Stimulated activated naive CD8-positive, alpha-beta T cell treated with anti-CD3 and anti-CD28 coated beads, Interleukin-15, Interleukin-2, amounts not matched to agents 100 ng/mL and 50 ng/mL, for 24 hours (primary cell): Measurements from ENCODE around the gene CCZ1B.
A peak's percentile ranks its signal among the peaks of the same experiment; 100 is the strongest.
"Not testable (repeated sequence)": the region's sequence is repeated elsewhere in the genome, so short reads cannot be mapped to it uniquely, and the experiment has no call there.

Experiments used
- H3K27ac Mint-ChIP-seq: one replicate; pipeline ENCODE4 v1.8.0; 2021; ENCODE audit warnings: mild to moderate bottlenecking, mixed read lengths
- H3K27me3 Mint-ChIP-seq: one replicate; pipeline ENCODE4 v1.8.0; 2021; ENCODE audit warnings: mixed read lengths
- H3K36me3 Mint-ChIP-seq: one replicate; pipeline ENCODE4 v1.8.0; 2021; ENCODE audit warnings: low read depth, mixed read lengths
- H3K4me1 Mint-ChIP-seq: one replicate; pipeline ENCODE4 v1.8.0; 2021; ENCODE audit warnings: low read depth, mixed read lengths
- H3K4me3 Mint-ChIP-seq: one replicate; pipeline ENCODE4 v1.8.0; 2021; ENCODE audit warnings: mild to moderate bottlenecking, mixed read lengths
- H3K9me3 Mint-ChIP-seq: one replicate; pipeline ENCODE4 v1.8.0; 2021; ENCODE audit warnings: mixed read lengths

Gene CCZ1B

DNA sequence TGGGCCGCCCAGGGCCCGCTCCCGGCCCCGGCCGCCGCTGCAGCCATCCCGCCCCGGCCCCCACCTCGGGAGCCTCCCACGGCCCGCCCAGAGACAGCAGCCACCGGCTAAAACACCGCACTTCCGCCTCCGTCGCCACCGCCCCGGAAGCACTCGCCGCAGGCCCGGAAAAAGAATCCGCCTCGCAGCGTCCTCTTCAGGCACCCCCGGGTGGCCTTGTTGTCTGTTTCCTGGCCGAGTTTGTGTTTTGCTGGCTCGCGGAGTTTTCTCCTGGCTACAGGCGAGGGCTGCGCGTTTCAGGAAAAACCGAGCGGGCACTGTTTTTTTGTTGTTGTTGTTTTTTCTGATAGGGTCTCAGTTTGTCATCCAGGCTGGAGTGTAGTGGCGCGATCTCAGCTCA is at the start of gene CCZ1B:
Gene CCZ1B (minus strand): TSS at position 125 of the 400 bp plus-strand sequence. CDS start 78 bp downstream, at position 47.
- H3K9me3 Mint-ChIP-seq, H3K27me3 Mint-ChIP-seq, H3K36me3 Mint-ChIP-seq: not testable (repeated sequence)
- Mint-ChIP-seq H3K27ac (peak within 1 kb of the TSS; percentile 94), H3K4me3 (peak within 1 kb of the TSS; percentile 93), H3K4me1 (peaks cover 11% of the 10 kb centered on the region)

DNA sequence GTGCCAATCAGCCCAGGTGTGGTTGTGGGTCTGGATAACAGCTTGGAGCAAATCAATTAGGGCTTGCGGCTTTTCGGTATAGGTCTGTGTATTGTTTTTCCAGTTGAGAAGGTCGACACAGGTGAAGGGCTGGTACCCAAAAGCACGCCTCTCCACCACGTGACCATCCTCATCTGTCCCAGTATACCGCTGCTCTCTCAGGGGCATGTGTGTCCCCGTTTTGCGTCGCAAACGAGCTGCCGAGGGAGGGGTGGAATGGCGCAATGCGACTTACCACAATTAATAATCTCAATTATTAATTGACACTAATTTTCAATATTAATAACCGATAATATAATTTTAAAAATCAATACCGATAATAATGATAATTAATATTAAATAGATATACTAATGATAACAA is 48.9 kb upstream of the CCZ1B start:
- H3K9me3 Mint-ChIP-seq, H3K27me3 Mint-ChIP-seq, H3K4me1 Mint-ChIP-seq, H3K4me3 Mint-ChIP-seq, H3K27ac Mint-ChIP-seq, H3K36me3 Mint-ChIP-seq: not testable (repeated sequence)

GRCh38 chr7:6872246-6872945 is 46.3 kb upstream of the CCZ1B start:
- H3K4me3 Mint-ChIP-seq, H3K27me3 Mint-ChIP-seq, H3K36me3 Mint-ChIP-seq, H3K27ac Mint-ChIP-seq, H3K9me3 Mint-ChIP-seq, H3K4me1 Mint-ChIP-seq: not testable (repeated sequence)

GRCh38 chr7:6871421-6872144 is 45.5 kb upstream of the CCZ1B start:
- H3K36me3 Mint-ChIP-seq, H3K27me3 Mint-ChIP-seq, H3K4me1 Mint-ChIP-seq, H3K4me3 Mint-ChIP-seq, H3K27ac Mint-ChIP-seq, H3K9me3 Mint-ChIP-seq: not testable (repeated sequence)

DNA sequence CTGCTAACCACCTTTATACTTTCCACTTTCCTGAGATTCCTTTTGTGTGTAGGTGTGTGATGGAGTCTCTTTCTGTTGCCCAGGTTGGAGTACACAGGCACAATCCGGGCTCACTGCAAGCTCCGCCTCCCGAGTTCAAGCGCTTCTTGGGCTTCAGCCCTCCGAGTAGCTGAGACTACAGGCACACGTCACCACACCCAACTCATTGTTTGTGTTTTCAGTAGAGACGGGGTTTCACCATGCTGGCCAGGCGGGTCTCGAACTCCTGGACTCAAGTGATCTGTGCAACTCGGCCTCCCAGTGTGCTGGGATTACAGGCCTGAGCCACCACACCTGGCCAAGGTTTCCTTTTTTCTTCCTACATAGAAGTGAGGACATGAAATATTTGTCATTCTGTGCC is 38.7 kb upstream of the CCZ1B start:
- H3K36me3 Mint-ChIP-seq, H3K9me3 Mint-ChIP-seq, H3K4me1 Mint-ChIP-seq, H3K27me3 Mint-ChIP-seq, H3K27ac Mint-ChIP-seq, H3K4me3 Mint-ChIP-seq: not testable (repeated sequence)

DNA sequence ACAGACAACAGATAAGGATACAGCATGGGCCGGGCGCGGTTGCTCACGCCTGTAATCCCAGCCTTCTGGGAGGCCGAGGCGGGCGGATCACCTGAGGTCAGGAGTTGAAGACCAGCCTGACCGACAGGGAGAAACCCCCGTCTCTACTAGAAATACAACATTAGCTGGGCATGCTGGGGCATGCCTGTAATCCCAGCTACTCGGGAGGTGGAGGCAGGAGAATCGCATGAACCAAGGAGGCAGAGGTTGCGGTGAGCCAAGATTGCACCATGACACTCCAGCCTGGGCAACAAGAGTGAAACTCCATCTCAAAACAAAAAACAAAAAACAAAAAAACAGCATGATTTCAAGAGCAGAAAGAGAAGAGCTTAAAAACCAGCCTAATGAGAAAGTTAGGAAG is 38.1 kb upstream of the CCZ1B start:
- H3K27me3 Mint-ChIP-seq, H3K36me3 Mint-ChIP-seq, H3K27ac Mint-ChIP-seq, H3K4me1 Mint-ChIP-seq, H3K4me3 Mint-ChIP-seq, H3K9me3 Mint-ChIP-seq: not testable (repeated sequence)

- not testable (repeated sequence) for H3K4me1 Mint-ChIP-seq, H3K4me3 Mint-ChIP-seq
Observed at GRCh38 chr7:6862876-6863275, 36.8 kb upstream of the CCZ1B start.

GRCh38 chr7:6857721-6858314 is 31.7 kb upstream of the CCZ1B start:
- H3K27ac Mint-ChIP-seq, H3K36me3 Mint-ChIP-seq, H3K9me3 Mint-ChIP-seq, H3K4me3 Mint-ChIP-seq, H3K27me3 Mint-ChIP-seq, H3K4me1 Mint-ChIP-seq: not testable (repeated sequence)

More at GRCh38 chr7:6862876-6863275, 36.8 kb upstream of the CCZ1B start:
- H3K27ac Mint-ChIP-seq, H3K27me3 Mint-ChIP-seq, H3K36me3 Mint-ChIP-seq, H3K9me3 Mint-ChIP-seq: not testable (repeated sequence)

- not testable (repeated sequence) for H3K9me3 Mint-ChIP-seq, H3K27me3 Mint-ChIP-seq, H3K4me1 Mint-ChIP-seq, H3K27ac Mint-ChIP-seq, H3K36me3 Mint-ChIP-seq
- H3K4me3 Mint-ChIP-seq = peak overlapping the region; percentile 58
Observed at GRCh38 chr7:6855563-6856131, 29.6 kb upstream of the CCZ1B start.

DNA sequence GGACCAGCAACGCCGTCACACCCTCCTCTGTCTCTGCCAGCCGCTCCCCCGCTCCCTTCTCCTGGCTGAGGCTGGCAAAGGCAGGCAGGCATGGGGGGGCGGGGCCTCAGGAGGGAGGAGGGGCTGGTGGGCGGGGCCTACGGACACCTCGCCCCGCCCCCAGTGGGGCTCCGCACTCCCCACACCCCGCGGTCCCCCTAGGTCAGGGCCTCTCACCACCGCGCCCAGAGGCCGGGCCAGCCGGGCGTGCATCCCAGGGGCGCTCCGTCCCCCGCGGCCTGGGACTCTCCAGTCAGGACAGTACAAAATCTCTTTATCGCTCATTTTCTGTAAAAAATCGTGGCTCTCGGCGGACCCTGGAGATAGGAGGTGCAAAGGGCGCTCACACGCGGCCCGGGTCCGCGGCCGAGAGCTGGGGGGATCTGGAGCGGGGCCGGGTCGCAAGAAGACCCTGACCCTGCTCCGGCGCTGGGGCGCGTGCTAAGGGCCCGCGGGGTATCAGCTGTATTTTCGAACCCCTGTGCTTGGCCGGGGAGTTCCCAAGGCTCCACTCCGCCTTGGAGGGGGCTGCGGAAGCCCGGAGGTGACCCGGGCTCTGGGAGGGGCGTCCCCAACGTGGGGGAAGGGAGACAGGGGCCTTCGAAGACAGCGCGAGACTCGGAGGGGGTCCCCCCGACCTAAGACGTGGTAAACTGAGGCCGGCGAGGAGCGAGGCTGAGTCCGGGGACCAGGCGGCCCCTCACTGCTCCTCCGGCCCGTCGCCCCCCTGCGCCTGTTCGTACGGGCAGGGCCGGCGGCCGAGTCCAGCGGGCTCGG is 28.9 kb upstream of the CCZ1B start:
- peak overlapping the region; percentile 68 for H3K4me3 Mint-ChIP-seq
- not testable (repeated sequence) for H3K4me1 Mint-ChIP-seq, H3K9me3 Mint-ChIP-seq, H3K36me3 Mint-ChIP-seq, H3K27ac Mint-ChIP-seq, H3K27me3 Mint-ChIP-seq

- not testable (repeated sequence) for H3K27ac Mint-ChIP-seq
Observed at GRCh38 chr7:6853681-6854080, 27.6 kb upstream of the CCZ1B start.

GRCh38 chr7:6849127-6849526 is 23.1 kb upstream of the CCZ1B start:
- H3K4me3 Mint-ChIP-seq, H3K27ac Mint-ChIP-seq, H3K4me1 Mint-ChIP-seq, H3K9me3 Mint-ChIP-seq, H3K36me3 Mint-ChIP-seq: not testable (repeated sequence)
- H3K27me3 Mint-ChIP-seq = peaks cover 13% of the 10 kb centered on the region

More at GRCh38 chr7:6853681-6854080, 27.6 kb upstream of the CCZ1B start:
- H3K4me1 Mint-ChIP-seq, H3K4me3 Mint-ChIP-seq, H3K9me3 Mint-ChIP-seq, H3K36me3 Mint-ChIP-seq, H3K27me3 Mint-ChIP-seq: not testable (repeated sequence)

DNA sequence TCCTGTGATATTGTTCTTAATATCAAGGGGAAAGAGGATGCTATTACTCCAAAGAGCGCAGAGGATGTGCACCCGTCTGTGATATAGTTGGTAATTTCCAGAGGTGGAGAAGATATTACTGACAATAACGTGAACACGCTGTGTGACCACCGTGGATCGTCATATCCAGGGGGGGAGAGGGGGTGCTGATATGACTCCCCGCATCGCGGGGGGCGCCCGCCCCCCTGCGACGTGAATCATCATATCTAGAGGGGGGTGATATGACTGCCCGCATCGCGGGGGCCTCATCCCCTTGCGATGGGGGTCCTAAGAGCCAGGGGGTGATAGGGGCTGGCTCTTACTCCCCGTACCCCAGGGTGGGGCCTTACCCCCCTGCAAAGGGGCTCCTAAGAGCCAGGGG is 21.7 kb upstream of the CCZ1B start:
- H3K27me3 Mint-ChIP-seq, H3K4me3 Mint-ChIP-seq, H3K4me1 Mint-ChIP-seq: not testable (repeated sequence)

DNA sequence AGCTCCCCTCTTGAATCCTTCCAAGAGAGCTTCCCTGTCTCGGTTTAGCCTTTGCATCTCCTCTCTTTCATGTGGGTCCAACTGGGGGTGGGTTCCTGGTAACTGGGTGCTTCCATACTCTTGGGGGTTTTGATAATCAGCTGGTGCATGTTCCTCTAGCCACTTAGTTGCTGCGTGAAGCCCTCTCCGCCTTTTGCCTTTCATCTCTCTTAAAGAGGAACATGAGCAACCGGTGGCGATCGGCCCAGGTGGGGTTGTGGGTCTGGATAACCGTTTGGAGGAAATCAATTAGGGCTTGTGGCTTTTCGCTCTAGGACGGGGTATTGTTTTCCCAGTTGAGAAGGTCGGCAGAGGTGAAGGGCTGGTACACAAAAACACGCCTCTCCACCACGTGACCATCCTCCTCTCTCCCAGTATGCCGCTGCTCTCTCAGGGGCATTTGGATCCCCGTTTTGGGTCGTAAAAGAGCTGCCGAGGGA is 19.9 kb upstream of the CCZ1B start:
- not testable (repeated sequence) for H3K4me3 Mint-ChIP-seq, H3K27me3 Mint-ChIP-seq, H3K36me3 Mint-ChIP-seq, H3K27ac Mint-ChIP-seq, H3K4me1 Mint-ChIP-seq, H3K9me3 Mint-ChIP-seq

More for the DNA sequence above, 21.7 kb upstream of the CCZ1B start:
- H3K9me3 Mint-ChIP-seq, H3K36me3 Mint-ChIP-seq, H3K27ac Mint-ChIP-seq: not testable (repeated sequence)

DNA sequence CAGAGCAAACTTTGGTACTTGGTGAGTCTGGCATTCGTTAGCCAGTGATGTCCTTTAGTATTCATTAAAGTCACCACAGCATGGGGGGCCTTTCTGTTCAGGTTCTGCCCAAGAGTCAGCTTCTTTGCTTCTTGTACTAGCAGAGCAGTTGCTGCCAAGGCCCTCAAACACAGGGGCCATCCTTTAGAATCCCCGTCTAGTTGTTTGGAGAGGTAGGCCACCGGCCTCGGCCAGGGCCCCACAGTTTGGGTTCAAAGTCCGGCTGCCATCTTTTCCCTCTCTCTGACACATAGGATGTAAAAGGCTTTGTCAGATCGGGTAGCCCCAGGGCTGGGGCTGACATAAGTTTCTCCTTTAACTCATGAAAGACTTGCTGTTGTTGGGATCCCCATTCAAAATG is 17.6 kb upstream of the CCZ1B start:
- H3K4me1 Mint-ChIP-seq, H3K27me3 Mint-ChIP-seq: not testable (repeated sequence)

More for the DNA sequence above, 17.6 kb upstream of the CCZ1B start:
- H3K36me3 Mint-ChIP-seq, H3K4me3 Mint-ChIP-seq, H3K9me3 Mint-ChIP-seq, H3K27ac Mint-ChIP-seq: not testable (repeated sequence)
